ENCODE measurements around the gene TMPRSS4. TPM values are rescaled to one million over a fixed set of nuclear protein-coding genes. Genes with fewer than 3 reads are reported as not detected.
A peak's percentile ranks its signal among the peaks of the same experiment; 100 is the strongest.

TMPRSS4 gene
- total RNA-seq, 1 experiment from 2014 or later = not detected

- peak; percentile 73 for DNase-seq
- Histone ChIP-seq H2BK15ac (ENCODE audit: low read depth, low read length) (no peak overlapping the region), H3K23me2 (ENCODE audit: insufficient read length, low read depth, low read length, poor library complexity, severe bottlenecking) (peaks cover 30% of the 10 kb centered on the region), H3K27me3 (ENCODE audit: insufficient read depth, low read length) (peaks cover 57% of the 10 kb centered on the region), H4K5ac (ENCODE audit: insufficient read length, low read depth, low read length) (no peak overlapping the region), H2AK5ac (ENCODE audit: insufficient read length, low read length) (no peak overlapping the region), H2BK120ac (ENCODE audit: low read depth, low read length, poor library complexity, severe bottlenecking) (no peak overlapping the region), H3K79me1 (ENCODE audit: insufficient read depth, low read depth, low read length, poor library complexity, severe bottlenecking) (no peaks in the 10 kb centered on the region), H4K20me1 (ENCODE audit: control insufficient read depth, insufficient read depth, insufficient read length) (no peaks in the 10 kb centered on the region), H4K8ac (replicated peaks; ENCODE audit: insufficient read length, low read depth, low read length) (no peak overlapping the region), H3K4me1 (ENCODE audit: insufficient read depth, low read length) (peaks cover 15% of the 10 kb centered on the region), H3T11ph (ENCODE audit: low read length) (no peak overlapping the region), H3K23ac (ENCODE audit: insufficient read length, low read depth, low read length) (no peak overlapping the region), H3K18ac (ENCODE audit: insufficient read length, low read depth, low read length) (no peak overlapping the region), H3K79me2 (ENCODE audit: insufficient read depth, low read length) (no peaks in the 10 kb centered on the region), H3K9ac (ENCODE audit: extremely low read depth, insufficient read length, low read length) (no peak overlapping the region), H3K14ac (ENCODE audit: insufficient read depth, low read length) (no peak overlapping the region), H3K9me3 (ENCODE audit: control insufficient read depth, low read depth, low read length) (no peaks in the 10 kb centered on the region), H2BK5ac (ENCODE audit: insufficient read length, low read length) (no peak overlapping the region), H3K27ac (ENCODE audit: insufficient read length, low read depth, low read length) (no peak overlapping the region), H2BK20ac (ENCODE audit: low read depth, low read length, poor library complexity, severe bottlenecking) (no peak overlapping the region), H3K4ac (ENCODE audit: low read depth, low read length) (no peak overlapping the region), H2BK12ac (ENCODE audit: insufficient read length, low read depth, low read length) (no peak overlapping the region), H3K56ac (ENCODE audit: insufficient read length, low read depth, low read length) (no peak overlapping the region), H3K4me2 (ENCODE audit: insufficient read depth, insufficient read length, low read length) (peak overlapping the region; percentile 52), H4K91ac (ENCODE audit: insufficient read length, low read depth, low read length) (no peak overlapping the region), H2AFZ (ENCODE audit: low read length) (no peak overlapping the region)
- Mint-ChIP-seq H3K27ac (no peak overlapping the region), H3K27me3 (ENCODE audit: low read depth) (peaks cover 98% of the 10 kb centered on the region), H3K9me3 (no peaks in the 10 kb centered on the region; a peak in 1 of 5 replicates), H3K4me1 (peaks cover 45 to 48% of the 10 kb centered on the region in 2 experiments), H3K36me3 (ENCODE audit: insufficient read depth in 1 of 3, low read depth in 3 of 3) (no peaks in the 10 kb centered on the region; a peak in 1 of 7 replicates), H3K4me3 (peak overlapping the region; percentile 35 to 72)
- no peak for TF ChIP-seq CTCF (conservative IDR thresholded peaks at IDR 0.05)
- WGBS (ENCODE audit: extremely low coverage, insufficient read length, low lambda C conversion rate) = no CpG with 5 or more reads among the region's 21 CpGs
These were observed 79.8 kb downstream of the TMPRSS4 start for GRCh38 chr11:118156531-118157185.
